ENCODE data around the gene RNF212B. TPM values are rescaled to one million over a fixed set of nuclear protein-coding genes. Genes with fewer than 3 reads are reported as not detected.
"Not testable (repeated sequence)": the region's sequence is repeated elsewhere in the genome, so short reads cannot be mapped to it uniquely, and the experiment has no call there.

Gene RNF212B
- total and polyA plus RNA-seq, 9 donors: not detected

GRCh38 chr14:23252006-23252405, 14.3 kb downstream of the RNF212B start:
- no peak for TF ChIP-seq POLR2A (IDR thresholded peaks at IDR 0.05)

GRCh38 chr14:23252420-23253333, 14.9 kb downstream of the RNF212B start:
- Histone ChIP-seq H3K9me3 (no peaks in the 10 kb centered on the region), H3K27ac (no peak overlapping the region), H3K4me3 (no peak overlapping the region), H3K27me3 (no peaks in the 10 kb centered on the region), H3K4me1 (ENCODE audit: insufficient read depth) (no peaks in the 10 kb centered on the region), H3K36me3 (no peaks in the 10 kb centered on the region)
- intact Hi-C loops (cut with DNase I): no loop called here
- 59 to 67% (median 67%) methylated on average over 4 of the region's 4 CpGs for WGBS, 3 donors
- TF ChIP-seq CTCF (IDR thresholded peaks at IDR 0.05) (no peak), POLR2A (IDR thresholded peaks at IDR 0.05) (no peak), EP300 (IDR thresholded peaks at IDR 0.05) (no peak)
- DNase-seq: no peak

More at GRCh38 chr14:23252006-23252405, 14.3 kb downstream of the RNF212B start:
- no peak for DNase-seq
- Histone ChIP-seq H3K27ac (no peak overlapping the region), H3K36me3 (no peaks in the 10 kb centered on the region), H3K9me3 (no peaks in the 10 kb centered on the region), H3K4me3 (no peak overlapping the region), H3K4me1 (ENCODE audit: insufficient read depth) (no peaks in the 10 kb centered on the region), H3K27me3 (no peaks in the 10 kb centered on the region)
- intact Hi-C loops (cut with DNase I): no loop called here
- WGBS, 3 donors: 45 to 62% (median 58%) methylated on average over 3 of the region's 3 CpGs

- H3K27ac ChIP-seq: no peak overlapping the region
- WGBS, 3 donors: 87 to 95% (median 91%) methylated on average over 5 of the region's 5 CpGs
Observed at GRCh38 chr14:23258256-23258655, 20.5 kb downstream of the RNF212B start.

GRCh38 chr14:23259426-23259825, 21.7 kb downstream of the RNF212B start:
- intact Hi-C loops (cut with DNase I): no loop called here
- TF ChIP-seq CTCF (IDR thresholded peaks at IDR 0.05): no peak
- TF ChIP-seq EP300 (IDR thresholded peaks at IDR 0.05): no peak
- TF ChIP-seq POLR2A (IDR thresholded peaks at IDR 0.05): no peak
- no peaks in the 10 kb centered on the region for H3K36me3 ChIP-seq
- H3K4me3 ChIP-seq: no peak overlapping the region
- no peak overlapping the region for H3K27ac ChIP-seq
- DNase-seq: no peak
- no peaks in the 10 kb centered on the region for H3K4me1 ChIP-seq (ENCODE audit: insufficient read depth)
- no peaks in the 10 kb centered on the region for H3K27me3 ChIP-seq
- H3K9me3 ChIP-seq: no peaks in the 10 kb centered on the region

More at GRCh38 chr14:23258256-23258655, 20.5 kb downstream of the RNF212B start:
- H3K4me3 ChIP-seq: no peak overlapping the region
- H3K27me3 ChIP-seq: no peaks in the 10 kb centered on the region
- H3K4me1 ChIP-seq (ENCODE audit: insufficient read depth): no peaks in the 10 kb centered on the region
- intact Hi-C loops (cut with DNase I): no loop called here
- no peak for DNase-seq
- H3K36me3 ChIP-seq: no peaks in the 10 kb centered on the region
- no peak for TF ChIP-seq CTCF (IDR thresholded peaks at IDR 0.05)
- TF ChIP-seq POLR2A (IDR thresholded peaks at IDR 0.05): no peak
- no peaks in the 10 kb centered on the region for H3K9me3 ChIP-seq

GRCh38 chr14:23260849-23261248, 23.1 kb downstream of the RNF212B start:
- intact Hi-C loops (cut with DNase I): loop anchor here in 2 of 4 donors (10.0 kb wide), 2 partner anchors 114 to 204 kb away; partner anchors contain the start of genes CMTM5 (in 1 of the 2), IL25 (in 1 of the 2) and NGDN (in 1 of the 2)

More at GRCh38 chr14:23260849-23261248, 23.1 kb downstream of the RNF212B start:
- not testable (repeated sequence) for H3K4me3 ChIP-seq; H3K27ac ChIP-seq; H3K4me1 ChIP-seq (ENCODE audit: insufficient read depth); H3K27me3 ChIP-seq; H3K36me3 ChIP-seq; DNase-seq; H3K9me3 ChIP-seq
- WGBS, 3 donors: 78 to 85% (median 84%) methylated on average over 8 of the region's 8 CpGs
